Hepatocyte (in vitro differentiated cells): ENCODE data around the gene STN1. TPM values are rescaled to one million over a fixed set of nuclear protein-coding genes. Genes with fewer than 3 reads are reported as not detected.

ENCODE experiments used
- DNase-seq: peaks from one replicate; pipeline ENCODE4 v3.0.0-alpha.2; 2016; ENCODE audit warnings: low spot score
- H2AFZ ChIP-seq: fragments of 200-600 bp; sonication (generic); 2 replicates; pipeline ENCODE4 v1.6.0; 2016; ENCODE audit warnings: antibody characterized with exemption, mild to moderate bottlenecking
- H3K27ac ChIP-seq: fragments of 200-600 bp; sonication (generic); 2 replicates; pipeline ENCODE4 v1.5.1; 2016; ENCODE audit warnings: mild to moderate bottlenecking
- H3K27me3 ChIP-seq: fragments of 200-600 bp; sonication (generic); 2 replicates; pipeline ENCODE4 v1.6.1; 2016
- H3K36me3 ChIP-seq: fragments of 200-600 bp; sonication (generic); replicated peaks from 2 replicates; pipeline ENCODE4 v1.5.1; 2016; ENCODE audit warnings: low read depth; ENCODE audit not compliant: insufficient read depth
- H3K4me1 ChIP-seq: fragments of 200-600 bp; sonication (generic); 2 replicates; pipeline ENCODE4 v1.5.1; 2016; ENCODE audit warnings: mild to moderate bottlenecking, moderate library complexity; ENCODE audit not compliant: insufficient read depth
- H3K4me2 ChIP-seq: fragments of 200-600 bp; sonication (generic); 2 replicates; pipeline ENCODE4 v1.6.0; 2016
- H3K4me3 ChIP-seq: fragments of 200-600 bp; sonication (generic); 2 replicates; pipeline ENCODE4 v1.5.1; 2016; ENCODE audit warnings: mild to moderate bottlenecking
- H3K79me2 ChIP-seq: fragments of 200-600 bp; sonication (generic); 2 replicates; pipeline ENCODE4 v1.6.0; 2017; ENCODE audit warnings: mild to moderate bottlenecking
- H3K9me2 ChIP-seq: fragments of 200-600 bp; sonication (generic); replicated peaks from 2 replicates; pipeline ENCODE4 v1.6.0; 2017; ENCODE audit warnings: mild to moderate bottlenecking; ENCODE audit not compliant: insufficient read depth
- H3K9me3 ChIP-seq: fragments of 200-600 bp; sonication (generic); 2 replicates; pipeline ENCODE4 v1.5.1; 2016; ENCODE audit warnings: low read depth, mild to moderate bottlenecking
- H4K20me1 ChIP-seq: fragments of 200-600 bp; sonication (generic); 2 replicates; pipeline ENCODE4 v1.6.0; 2016; ENCODE audit warnings: mild to moderate bottlenecking; ENCODE audit not compliant: insufficient read depth, poor library complexity, severe bottlenecking
- CTCF ChIP-seq: fragments of 200-600 bp; sonication (generic); IDR thresholded peaks from 2 replicates; pipeline ENCODE4 v1.5.1; 2016; ENCODE audit warnings: antibody characterized with exemption, mild to moderate bottlenecking; ENCODE audit not compliant: poor library complexity
- EZH2 ChIP-seq: fragments of 200-600 bp; sonication (generic); IDR thresholded peaks from 2 replicates; pipeline ENCODE4 v1.6.1; 2016; ENCODE audit warnings: antibody characterized with exemption, mild to moderate bottlenecking, borderline replicate concordance
- EZH2phosphoT487 ChIP-seq: fragments of 200-600 bp; sonication (generic); IDR thresholded peaks from one replicate; pipeline ENCODE4 v1.6.1; 2018; ENCODE audit warnings: antibody characterized with exemption, mild to moderate bottlenecking, low read depth, moderate library complexity; ENCODE audit not compliant: unreplicated experiment, severe bottlenecking
- WGBS: methylation state at CpG from one replicate; pipeline ENCODE4 v1.1.6; 2016; ENCODE audit warnings: low lambda C conversion rate; ENCODE audit errors: missing lambda C conversion rate; 5-methylcytosine and 5-hydroxymethylcytosine counted together
- polyA plus RNA-seq: library from polyadenylated mRNA; unstranded; fragments of >200 nt; fragmentation: Nextera tagmentation; extraction: Ambion mirVana; gene quantifications from 2 replicates; pipeline ENCODE4 v1.2.1, GENCODE V29; 2016
- total RNA-seq: library from RNA; depleted of rRNA; stranded (reverse); fragments of >200 nt; gene quantifications from 2 replicates; pipeline ENCODE4 v1.2.3, GENCODE V29; 2014

STN1 gene
- total and polyA plus RNA-seq, 2 experiments from 2014 or later = 20.1 to 20.2 TPM

- peak; percentile 36 for TF ChIP-seq CTCF
- no peak for TF ChIP-seq EZH2
- H3K27ac ChIP-seq = peak overlapping the region; percentile 80
- no peaks in the 10 kb centered on the region for H3K9me3 ChIP-seq
- H3K4me2 ChIP-seq = peak overlapping the region; percentile 98
- H3K79me2 ChIP-seq = peaks cover 49% of the 10 kb centered on the region
- H2AFZ ChIP-seq = peak overlapping the region; percentile 73
- DNase-seq = peak; percentile 56
- H3K27me3 ChIP-seq = no peaks in the 10 kb centered on the region
- peak overlapping the region; percentile 74 for H3K4me3 ChIP-seq
- peaks cover 3% of the 10 kb centered on the region for H4K20me1 ChIP-seq
- 2% methylated on average over 35 of the region's 53 CpGs for WGBS
- H3K4me1 ChIP-seq = peaks cover 42% of the 10 kb centered on the region
- no peaks in the 10 kb centered on the region for H3K36me3 ChIP-seq
- H3K9me2 ChIP-seq = no peaks in the 10 kb centered on the region
Measured at GRCh38 chr10:103854686-103855391, 63.1 kb downstream of the STN1 start.

GRCh38 chr10:103854265-103854685 lies 63.7 kb downstream of the STN1 start:
- H3K36me3 ChIP-seq = no peaks in the 10 kb centered on the region
- no peaks in the 10 kb centered on the region for H3K27me3 ChIP-seq
- DNase-seq = peak; percentile 56
- peaks cover 55% of the 10 kb centered on the region for H3K79me2 ChIP-seq
- H3K4me3 ChIP-seq = peak overlapping the region; percentile 74
- TF ChIP-seq EZH2phosphoT487 = no peak
- no peak for TF ChIP-seq CTCF
- TF ChIP-seq EZH2 = no peak
- H3K9me2 ChIP-seq = no peaks in the 10 kb centered on the region
- H3K9me3 ChIP-seq = no peaks in the 10 kb centered on the region
- WGBS = 6% methylated on average over 13 of the region's 13 CpGs
- peaks cover 46% of the 10 kb centered on the region for H3K4me1 ChIP-seq
- H4K20me1 ChIP-seq = peaks cover 3% of the 10 kb centered on the region
- peak overlapping the region; percentile 98 for H3K4me2 ChIP-seq
- H3K27ac ChIP-seq = peak overlapping the region; percentile 80
- H2AFZ ChIP-seq = peak overlapping the region; percentile 73

DNA sequence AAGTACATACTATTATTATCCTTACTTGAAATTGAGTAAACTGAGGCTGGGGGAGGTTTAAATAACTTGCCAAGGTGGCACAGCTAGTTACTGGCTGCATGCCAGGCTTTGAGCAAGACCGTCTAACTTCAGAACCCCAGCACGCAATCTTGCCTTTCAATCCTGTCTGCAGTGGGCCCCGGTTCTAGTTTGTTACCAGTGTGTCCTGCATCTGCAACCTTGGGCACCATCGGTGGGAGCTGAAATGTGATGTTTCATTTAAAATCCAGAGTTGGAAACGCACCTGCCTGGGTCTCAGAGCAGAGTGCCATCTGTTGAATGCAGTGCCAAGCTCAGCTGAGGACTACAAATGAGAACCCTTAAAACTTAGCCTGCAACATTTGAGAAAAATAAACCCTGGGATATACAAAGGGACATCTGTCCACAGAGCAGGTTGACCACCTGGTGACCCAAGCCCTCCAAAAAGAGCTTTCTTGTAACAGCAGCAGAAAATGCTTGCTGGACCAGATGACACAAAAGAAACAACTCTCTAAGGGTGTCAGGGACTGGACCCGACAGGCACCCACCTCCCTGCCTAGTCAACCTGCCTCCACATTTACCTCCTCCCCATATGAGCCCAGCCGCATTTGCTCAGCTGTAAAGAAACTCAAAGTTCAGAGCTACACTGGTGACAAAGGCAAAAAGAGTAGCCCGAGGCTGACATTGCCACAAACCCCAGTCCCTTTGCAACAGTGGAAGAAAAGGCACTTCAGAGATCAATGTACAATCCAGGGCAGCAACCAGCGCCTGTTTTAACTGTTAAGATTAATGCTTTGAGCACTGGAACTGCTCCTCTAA lies 64.3 kb downstream of the STN1 start:
- WGBS = 51% methylated on average over 9 of the region's 9 CpGs
- Histone ChIP-seq H3K36me3 (no peaks in the 10 kb centered on the region), H3K27ac (peak overlapping the region; percentile 80), H4K20me1 (peaks cover 3% of the 10 kb centered on the region), H3K27me3 (no peaks in the 10 kb centered on the region), H2AFZ (no peak overlapping the region), H3K9me3 (no peaks in the 10 kb centered on the region), H3K4me1 (peaks cover 46% of the 10 kb centered on the region), H3K9me2 (no peaks in the 10 kb centered on the region), H3K4me2 (peak overlapping the region; percentile 98), H3K4me3 (no peak overlapping the region), H3K79me2 (peaks cover 59% of the 10 kb centered on the region)
- no peak for TF ChIP-seq CTCF
- no peak for TF ChIP-seq EZH2phosphoT487
- TF ChIP-seq EZH2 = no peak
- DNase-seq = no peak
